GM23338 (cell line): ENCODE data around the gene SELENON. TPM values are rescaled to one million over a fixed set of nuclear protein-coding genes. Genes with fewer than 3 reads are reported as not detected.

Experiments
- ATAC-seq: fragments of 200-7000 bp; cut with Tn5 transposase; 3 replicates; pipeline ENCODE4 v1.9.1; 2020
- DNase-seq: peaks from one replicate; pipeline ENCODE4 v3.0.0-alpha.2; 2015; ENCODE audit warnings: low spot score
- H2AFZ ChIP-seq: fragments of 200-600 bp; sonication (generic); 2 replicates; pipeline ENCODE4 v1.8.0; 2016; ENCODE audit warnings: antibody characterized with exemption, mild to moderate bottlenecking, moderate library complexity
- H3F3A ChIP-seq: fragments of 200-600 bp; sonication (generic); replicated peaks from 2 replicates; pipeline ENCODE4 v1.8.0; 2017; ENCODE audit warnings: antibody characterized with exemption, mixed run types, low read depth
- H3K27ac ChIP-seq: fragments of 200-600 bp; sonication (generic); 2 replicates; pipeline ENCODE4 v1.6.1; 2016; ENCODE audit warnings: low read depth
- H3K27me3 ChIP-seq: fragments of 200-600 bp; sonication (generic); 2 replicates; pipeline ENCODE4 v1.8.0; 2016; ENCODE audit warnings: mild to moderate bottlenecking, mixed run types, moderate library complexity; ENCODE audit not compliant: insufficient read depth
- H3K36me3 ChIP-seq: fragments of 200-600 bp; sonication (generic); 2 replicates; pipeline ENCODE4 v1.8.0; 2016; ENCODE audit warnings: mild to moderate bottlenecking; ENCODE audit not compliant: insufficient read depth
- H3K4me1 ChIP-seq: fragments of 200-600 bp; sonication (generic); 2 replicates; pipeline ENCODE4 v1.8.0; 2016; ENCODE audit warnings: mild to moderate bottlenecking, moderate library complexity; ENCODE audit not compliant: insufficient read depth
- H3K4me2 ChIP-seq: fragments of 200-600 bp; sonication (generic); 2 replicates; pipeline ENCODE4 v1.7.1; 2017; ENCODE audit warnings: mixed run types
- H3K4me3 ChIP-seq: fragments of 200-600 bp; sonication (generic); 2 replicates; pipeline ENCODE4 v1.6.1; 2016; ENCODE audit warnings: mixed run types
- H3K79me2 ChIP-seq: fragments of 200-600 bp; sonication (generic); replicated peaks from 2 replicates; pipeline ENCODE4 v1.8.0; 2017; ENCODE audit warnings: mild to moderate bottlenecking; ENCODE audit not compliant: insufficient read depth
- H3K9me2 ChIP-seq: fragments of 200-600 bp; sonication (generic); 2 replicates; pipeline ENCODE4 v1.8.0; 2017; ENCODE audit not compliant: insufficient read depth
- H4K20me1 ChIP-seq: fragments of 200-600 bp; sonication (generic); replicated peaks from 2 replicates; pipeline ENCODE4 v1.8.0; 2017; ENCODE audit warnings: mild to moderate bottlenecking; ENCODE audit not compliant: insufficient read depth
- H3K27ac Mint-ChIP-seq: 2 replicates; pipeline ENCODE4 v1.8.0; 2020; ENCODE audit warnings: inconsistent platforms, mild to moderate bottlenecking, moderate library complexity, mixed read lengths
- H3K27me3 Mint-ChIP-seq: 3 replicates; pipeline ENCODE4 v1.8.0; 2022; ENCODE audit warnings: low read depth, mild to moderate bottlenecking, moderate library complexity, mixed read lengths, inconsistent platforms; ENCODE audit not compliant: insufficient read depth, poor library complexity
- H3K36me3 Mint-ChIP-seq: 3 replicates; pipeline ENCODE4 v1.8.0; 2021; ENCODE audit warnings: low read depth, mild to moderate bottlenecking, inconsistent platforms, moderate library complexity, mixed read lengths
- H3K4me1 Mint-ChIP-seq: 3 replicates; pipeline ENCODE4 v1.8.0; 2020; ENCODE audit warnings: mild to moderate bottlenecking, inconsistent platforms, mixed read lengths
- H3K4me3 Mint-ChIP-seq: 3 replicates; pipeline ENCODE4 v1.8.0; 2021; ENCODE audit warnings: moderate library complexity, mild to moderate bottlenecking, inconsistent platforms, mixed read lengths
- H3K9me3 Mint-ChIP-seq: 3 replicates; pipeline ENCODE4 v1.8.0; 2020; ENCODE audit warnings: moderate library complexity, mild to moderate bottlenecking, inconsistent platforms, mixed read lengths
- CREB1 ChIP-seq: fragments of 250-450 bp; sonication (Bioruptor Pico); IDR thresholded peaks from 2 replicates; pipeline ENCODE4 v1.5.0; 2020; ENCODE audit warnings: low read depth, mild to moderate bottlenecking, moderate library complexity
- EZH2 ChIP-seq: fragments of 200-600 bp; sonication (generic); IDR thresholded peaks from one replicate; pipeline ENCODE4 v1.8.0; 2017; ENCODE audit warnings: antibody characterized with exemption, mild to moderate bottlenecking, low read depth; ENCODE audit not compliant: unreplicated experiment
- EZH2phosphoT487 ChIP-seq: fragments of 200-600 bp; sonication (generic); IDR thresholded peaks from one replicate; pipeline ENCODE4 v1.8.1; 2018; ENCODE audit warnings: antibody characterized with exemption; ENCODE audit not compliant: unreplicated experiment
- JUNB ChIP-seq: IDR thresholded peaks from one replicate; pipeline ENCODE4 v1.6.1; 2016; ENCODE audit warnings: antibody characterized with exemption; ENCODE audit not compliant: unreplicated experiment
- POLR2AphosphoS5 ChIP-seq: IDR thresholded peaks from 2 replicates; pipeline ENCODE4 v1.6.1; 2016; ENCODE audit warnings: antibody characterized with exemption, low read depth
- STAT1 ChIP-seq: IDR thresholded peaks from one replicate; pipeline ENCODE4 v1.6.1; 2016; ENCODE audit warnings: antibody characterized with exemption; ENCODE audit not compliant: unreplicated experiment
- ZNF114 ChIP-seq: fragments of 250-450 bp; sonication (Bioruptor Pico); IDR thresholded peaks from 2 replicates; pipeline ENCODE4 v1.5.0; 2020; ENCODE audit warnings: mild to moderate bottlenecking, moderate library complexity
- polyA plus RNA-seq: library from polyadenylated mRNA; unstranded; fragments of >200 nt; fragmentation: Nextera tagmentation; extraction: Ambion mirVana; gene quantifications from 2 replicates; pipeline ENCODE4 v1.2.1, GENCODE V29; 2016
- total RNA-seq: library from RNA; depleted of rRNA; stranded (reverse); fragments of >200 nt; shearing (Covaris generic); gene quantifications from 2 replicates; pipeline ENCODE4 v1.2.3, GENCODE V29; 2014
- TF ChIP-seq, protein P1 (sequence below): fragments of 250-450 bp; sonication (Bioruptor Pico); IDR thresholded peaks from 2 replicates; pipeline ENCODE4 v1.5.0; 2020; ENCODE audit warnings: mild to moderate bottlenecking, moderate library complexity
- TF ChIP-seq, protein P2 (sequence below): IDR thresholded peaks from 2 replicates; pipeline ENCODE4 v1.6.1; 2016; ENCODE audit warnings: antibody characterized with exemption

SELENON gene
- total and polyA plus RNA-seq, 2 experiments from 2014 or later, result 17.9 to 93.2 TPM

DNA sequence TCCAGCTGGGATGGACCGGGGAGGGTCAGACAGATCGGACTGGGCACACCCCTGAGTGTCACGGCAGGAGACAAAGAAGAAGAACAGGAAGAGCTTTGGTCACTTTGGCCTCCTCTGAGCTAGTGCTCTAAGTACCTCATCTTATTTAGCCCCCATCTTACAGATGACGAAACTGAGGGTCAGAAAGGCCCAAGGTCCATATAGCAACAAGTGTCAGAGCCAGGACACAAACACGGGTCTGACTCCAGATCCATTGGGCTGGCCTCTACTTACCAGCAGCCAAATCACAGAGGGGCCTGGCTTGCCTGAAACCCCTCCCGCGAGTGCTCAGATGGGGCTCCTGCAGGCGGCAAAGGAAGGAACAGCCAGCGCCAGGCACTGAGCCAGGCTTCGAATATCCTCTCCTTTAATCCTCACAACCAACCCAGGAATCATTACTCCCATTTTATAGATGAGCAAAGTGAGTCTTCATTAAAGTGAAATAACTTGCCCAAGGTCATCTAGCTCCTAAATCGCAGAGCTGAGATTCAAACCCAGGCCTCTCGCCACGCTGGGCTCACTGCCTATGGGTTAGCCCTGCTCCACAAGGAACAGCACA is 25.7 kb upstream of the SELENON start:
- H3K4me1 ChIP-seq, result no peaks in the 10 kb centered on the region
- H3K27me3 ChIP-seq, result no peaks in the 10 kb centered on the region
- Mint-ChIP-seq H3K36me3 (no peaks in the 10 kb centered on the region), H3K9me3 (no peaks in the 10 kb centered on the region), H3K27ac (no peak overlapping the region), H3K4me3 (no peak overlapping the region), H3K27me3 (peaks cover 16% of the 10 kb centered on the region), H3K4me1 (peaks cover 31% of the 10 kb centered on the region)
- H4K20me1 ChIP-seq, result no peaks in the 10 kb centered on the region
- H3K36me3 ChIP-seq, result no peaks in the 10 kb centered on the region
- TF ChIP-seq ZNF114 (no peak), STAT1 (no peak), EZH2phosphoT487 (no peak), CREB1 (no peak), EZH2 (no peak), POLR2AphosphoS5 (no peak), JUNB (no peak)
- TF ChIP-seq, protein P1, sequence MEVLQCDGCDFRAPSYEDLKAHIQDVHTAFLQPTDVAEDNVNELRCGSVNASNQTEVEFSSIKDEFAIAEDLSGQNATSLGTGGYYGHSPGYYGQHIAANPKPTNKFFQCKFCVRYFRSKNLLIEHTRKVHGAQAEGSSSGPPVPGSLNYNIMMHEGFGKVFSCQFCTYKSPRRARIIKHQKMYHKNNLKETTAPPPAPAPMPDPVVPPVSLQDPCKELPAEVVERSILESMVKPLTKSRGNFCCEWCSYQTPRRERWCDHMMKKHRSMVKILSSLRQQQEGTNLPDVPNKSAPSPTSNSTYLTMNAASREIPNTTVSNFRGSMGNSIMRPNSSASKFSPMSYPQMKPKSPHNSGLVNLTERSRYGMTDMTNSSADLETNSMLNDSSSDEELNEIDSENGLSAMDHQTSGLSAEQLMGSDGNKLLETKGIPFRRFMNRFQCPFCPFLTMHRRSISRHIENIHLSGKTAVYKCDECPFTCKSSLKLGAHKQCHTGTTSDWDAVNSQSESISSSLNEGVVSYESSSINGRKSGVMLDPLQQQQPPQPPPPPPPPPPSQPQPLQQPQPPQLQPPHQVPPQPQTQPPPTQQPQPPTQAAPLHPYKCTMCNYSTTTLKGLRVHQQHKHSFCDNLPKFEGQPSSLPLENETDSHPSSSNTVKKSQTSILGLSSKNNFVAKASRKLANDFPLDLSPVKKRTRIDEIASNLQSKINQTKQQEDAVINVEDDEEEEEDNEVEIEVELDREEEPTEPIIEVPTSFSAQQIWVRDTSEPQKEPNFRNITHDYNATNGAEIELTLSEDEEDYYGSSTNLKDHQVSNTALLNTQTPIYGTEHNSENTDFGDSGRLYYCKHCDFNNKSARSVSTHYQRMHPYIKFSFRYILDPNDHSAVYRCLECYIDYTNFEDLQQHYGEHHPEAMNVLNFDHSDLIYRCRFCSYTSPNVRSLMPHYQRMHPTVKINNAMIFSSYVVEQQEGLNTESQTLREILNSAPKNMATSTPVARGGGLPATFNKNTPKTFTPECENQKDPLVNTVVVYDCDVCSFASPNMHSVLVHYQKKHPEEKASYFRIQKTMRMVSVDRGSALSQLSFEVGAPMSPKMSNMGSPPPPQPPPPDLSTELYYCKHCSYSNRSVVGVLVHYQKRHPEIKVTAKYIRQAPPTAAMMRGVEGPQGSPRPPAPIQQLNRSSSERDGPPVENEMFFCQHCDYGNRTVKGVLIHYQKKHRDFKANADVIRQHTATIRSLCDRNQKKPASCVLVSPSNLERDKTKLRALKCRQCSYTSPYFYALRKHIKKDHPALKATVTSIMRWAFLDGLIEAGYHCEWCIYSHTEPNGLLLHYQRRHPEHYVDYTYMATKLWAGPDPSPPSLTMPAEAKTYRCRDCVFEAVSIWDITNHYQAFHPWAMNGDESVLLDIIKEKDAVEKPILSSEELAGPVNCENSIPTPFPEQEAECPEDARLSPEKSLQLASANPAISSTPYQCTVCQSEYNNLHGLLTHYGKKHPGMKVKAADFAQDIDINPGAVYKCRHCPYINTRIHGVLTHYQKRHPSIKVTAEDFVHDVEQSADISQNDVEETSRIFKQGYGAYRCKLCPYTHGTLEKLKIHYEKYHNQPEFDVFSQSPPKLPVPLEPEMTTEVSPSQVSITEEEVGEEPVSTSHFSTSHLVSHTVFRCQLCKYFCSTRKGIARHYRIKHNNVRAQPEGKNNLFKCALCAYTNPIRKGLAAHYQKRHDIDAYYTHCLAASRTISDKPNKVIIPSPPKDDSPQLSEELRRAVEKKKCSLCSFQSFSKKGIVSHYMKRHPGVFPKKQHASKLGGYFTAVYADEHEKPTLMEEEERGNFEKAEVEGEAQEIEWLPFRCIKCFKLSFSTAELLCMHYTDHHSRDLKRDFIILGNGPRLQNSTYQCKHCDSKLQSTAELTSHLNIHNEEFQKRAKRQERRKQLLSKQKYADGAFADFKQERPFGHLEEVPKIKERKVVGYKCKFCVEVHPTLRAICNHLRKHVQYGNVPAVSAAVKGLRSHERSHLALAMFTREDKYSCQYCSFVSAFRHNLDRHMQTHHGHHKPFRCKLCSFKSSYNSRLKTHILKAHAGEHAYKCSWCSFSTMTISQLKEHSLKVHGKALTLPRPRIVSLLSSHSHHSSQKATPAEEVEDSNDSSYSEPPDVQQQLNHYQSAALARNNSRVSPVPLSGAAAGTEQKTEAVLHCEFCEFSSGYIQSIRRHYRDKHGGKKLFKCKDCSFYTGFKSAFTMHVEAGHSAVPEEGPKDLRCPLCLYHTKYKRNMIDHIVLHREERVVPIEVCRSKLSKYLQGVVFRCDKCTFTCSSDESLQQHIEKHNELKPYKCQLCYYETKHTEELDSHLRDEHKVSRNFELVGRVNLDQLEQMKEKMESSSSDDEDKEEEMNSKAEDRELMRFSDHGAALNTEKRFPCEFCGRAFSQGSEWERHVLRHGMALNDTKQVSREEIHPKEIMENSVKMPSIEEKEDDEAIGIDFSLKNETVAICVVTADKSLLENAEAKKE, result no peak
- TF ChIP-seq, protein P2, sequence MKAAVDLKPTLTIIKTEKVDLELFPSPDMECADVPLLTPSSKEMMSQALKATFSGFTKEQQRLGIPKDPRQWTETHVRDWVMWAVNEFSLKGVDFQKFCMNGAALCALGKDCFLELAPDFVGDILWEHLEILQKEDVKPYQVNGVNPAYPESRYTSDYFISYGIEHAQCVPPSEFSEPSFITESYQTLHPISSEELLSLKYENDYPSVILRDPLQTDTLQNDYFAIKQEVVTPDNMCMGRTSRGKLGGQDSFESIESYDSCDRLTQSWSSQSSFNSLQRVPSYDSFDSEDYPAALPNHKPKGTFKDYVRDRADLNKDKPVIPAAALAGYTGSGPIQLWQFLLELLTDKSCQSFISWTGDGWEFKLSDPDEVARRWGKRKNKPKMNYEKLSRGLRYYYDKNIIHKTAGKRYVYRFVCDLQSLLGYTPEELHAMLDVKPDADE, result no peak
- no peaks in the 10 kb centered on the region; the same call in 1 of the 2 replicates for H3F3A ChIP-seq
- no peak overlapping the region for H2AFZ ChIP-seq
- no peak overlapping the region for H3K27ac ChIP-seq
- DNase-seq (no peak), ATAC-seq (no peak)
- H3K9me2 ChIP-seq, result no peaks in the 10 kb centered on the region
- no peak overlapping the region for H3K4me2 ChIP-seq
- no peak overlapping the region for H3K4me3 ChIP-seq
- H3K79me2 ChIP-seq, result no peaks in the 10 kb centered on the region
